HG02973 (cell line): ENCODE measurements around the gene MRTFA.

Experiments
- ATAC-seq: cut with Tn5 transposase; IDR thresholded peaks from one replicate; pipeline ENCODE4 v1.9.1; 2021; ENCODE audit warnings: moderate library complexity; ENCODE audit not compliant: unreplicated experiment

Gene MRTFA

DNA sequence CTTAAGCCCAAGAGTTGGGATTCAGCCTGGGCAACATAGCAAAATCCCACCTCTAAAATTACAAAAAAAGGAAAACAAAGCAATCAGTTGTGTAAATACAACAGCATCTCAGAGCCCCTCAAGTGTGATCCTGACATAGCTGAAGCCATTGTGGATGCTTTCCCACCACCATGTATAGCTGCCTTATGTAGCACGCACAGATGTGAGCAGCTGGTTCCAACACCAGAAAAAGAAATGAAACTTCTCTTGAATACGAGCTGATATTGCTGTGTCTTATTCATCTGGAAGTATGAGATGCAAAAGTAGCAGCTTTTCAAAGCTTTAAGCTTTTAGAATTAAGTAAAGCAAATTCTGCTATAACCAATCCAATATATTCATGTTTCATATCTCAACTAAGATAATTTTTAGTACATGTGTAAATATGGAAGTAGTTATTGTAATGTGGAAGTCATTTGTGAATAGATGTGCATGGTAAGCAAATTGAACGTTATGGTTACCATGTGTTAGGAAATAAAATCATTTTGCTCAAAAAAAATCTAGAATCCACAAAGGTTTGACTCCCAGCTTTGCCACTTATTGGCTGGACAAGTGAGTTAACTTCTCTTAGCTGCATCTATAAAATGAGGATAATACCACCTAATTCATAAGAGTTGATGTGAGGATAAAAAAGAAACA lies 203.0 kb downstream of the MRTFA start:
- no peak for ATAC-seq

- ATAC-seq: no peak
Measured at GRCh38 chr22:40432625-40433024, 203.9 kb downstream of the MRTFA start.

DNA sequence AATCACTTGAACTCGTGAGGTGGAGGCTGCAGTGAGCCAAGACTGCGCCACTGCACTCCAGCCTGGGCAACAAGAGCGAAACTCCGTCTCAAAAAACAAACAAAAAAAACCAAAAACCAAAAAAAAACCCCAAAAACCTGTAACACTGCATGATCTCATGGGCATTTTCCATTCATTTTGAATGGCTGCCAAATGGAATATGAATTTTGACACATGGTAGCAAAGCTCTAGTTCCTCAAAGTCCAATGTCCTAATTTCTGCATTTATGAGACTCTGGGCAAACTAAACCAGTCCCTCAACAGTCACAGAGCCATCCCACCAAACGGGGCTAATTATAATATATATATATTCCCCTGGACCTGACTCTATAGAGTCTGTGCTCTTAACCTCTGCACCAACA lies 204.4 kb downstream of the MRTFA start:
- no peak for ATAC-seq

DNA sequence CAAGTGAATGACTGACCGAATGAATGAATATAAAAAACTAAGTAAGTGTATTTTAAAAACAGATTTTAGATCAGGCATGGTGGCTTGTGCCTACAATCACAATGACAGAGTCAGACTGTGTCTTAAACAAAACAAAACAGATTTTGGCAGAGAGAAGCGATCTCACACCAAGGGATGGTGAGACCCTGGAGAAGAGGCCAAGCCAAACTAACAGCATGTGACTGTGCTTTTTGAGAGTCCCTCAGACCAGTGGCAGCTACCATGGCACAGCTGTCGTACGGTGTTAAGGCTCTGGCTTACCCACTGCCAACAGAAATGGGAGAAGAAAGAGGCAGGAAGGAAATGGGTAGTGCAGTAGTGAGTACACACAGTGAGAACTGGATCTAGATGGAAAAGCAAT lies 205.5 kb downstream of the MRTFA start:
- ATAC-seq: no peak

DNA sequence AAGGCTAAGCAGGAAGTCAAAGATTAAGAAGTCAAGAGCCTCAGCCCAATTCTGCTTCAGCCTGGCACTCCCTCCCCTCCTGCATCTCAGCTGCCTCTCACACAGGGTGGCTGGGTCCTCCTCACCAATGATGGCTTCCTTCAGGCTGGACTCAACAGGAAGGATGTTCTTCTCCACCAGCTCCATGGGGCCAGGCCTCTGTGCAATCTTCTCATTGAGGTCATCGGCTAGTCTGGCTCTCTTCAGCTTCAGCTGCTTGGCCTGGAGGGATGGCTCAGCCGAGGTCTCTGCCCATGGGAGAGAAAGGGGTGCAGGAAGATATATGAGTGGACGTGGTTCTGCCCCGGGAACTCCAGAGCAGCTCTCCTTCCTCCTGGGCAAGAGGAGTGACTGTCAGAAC lies 207.0 kb downstream of the MRTFA start:
- no peak for ATAC-seq

DNA sequence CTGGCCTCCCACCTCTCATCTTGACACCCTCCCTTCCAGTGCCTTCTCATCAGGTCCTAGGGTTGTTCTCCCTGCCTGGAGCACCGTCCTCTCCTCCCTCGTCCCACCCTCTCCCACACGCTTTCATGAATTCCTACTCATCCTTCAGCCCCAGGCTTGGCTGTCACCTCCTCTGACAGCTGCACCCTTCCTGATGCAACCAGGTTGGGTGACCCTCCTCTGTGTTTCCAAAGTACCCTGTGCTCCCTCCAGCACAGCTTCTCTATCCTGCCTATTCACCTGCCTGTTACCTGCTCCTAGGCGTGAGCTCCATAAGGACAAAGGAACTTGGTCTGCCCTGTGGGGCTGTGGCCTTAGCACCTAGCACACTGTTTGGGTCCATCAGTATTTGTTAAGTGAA lies 207.7 kb downstream of the MRTFA start:
- ATAC-seq: no peak

- ATAC-seq: no peak
Measured at GRCh38 chr22:40426594-40427333, 209.8 kb downstream of the MRTFA start.

DNA sequence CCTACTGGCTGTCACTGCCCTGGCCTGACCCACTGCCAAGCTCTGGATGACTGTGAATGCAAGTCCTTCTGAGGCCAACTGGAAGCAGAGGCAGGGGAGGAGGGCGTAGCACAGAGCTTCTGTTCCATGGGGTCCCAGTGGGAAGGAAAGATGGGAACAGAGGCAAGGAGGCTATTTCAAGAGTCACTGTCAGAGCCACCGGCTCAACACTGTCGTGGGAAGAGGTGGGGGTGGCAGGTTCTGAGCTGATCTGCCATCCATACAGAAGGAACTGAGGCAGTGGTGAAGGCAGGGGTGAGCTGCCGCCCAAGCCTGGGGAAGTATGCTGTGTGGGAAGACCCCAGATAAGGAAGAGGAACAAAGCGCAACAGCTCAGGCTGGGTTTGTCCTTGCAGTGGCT lies 211.4 kb downstream of the MRTFA start:
- ATAC-seq: no peak

- ATAC-seq: no peak
Measured at GRCh38 chr22:40423882-40424640, 212.5 kb downstream of the MRTFA start.

- ATAC-seq: no peak
Measured at GRCh38 chr22:40423310-40423688, 213.2 kb downstream of the MRTFA start.

GRCh38 chr22:40422558-40423309 lies 213.8 kb downstream of the MRTFA start:
- no peak for ATAC-seq

GRCh38 chr22:40421941-40422340 lies 214.6 kb downstream of the MRTFA start:
- no peak for ATAC-seq

DNA sequence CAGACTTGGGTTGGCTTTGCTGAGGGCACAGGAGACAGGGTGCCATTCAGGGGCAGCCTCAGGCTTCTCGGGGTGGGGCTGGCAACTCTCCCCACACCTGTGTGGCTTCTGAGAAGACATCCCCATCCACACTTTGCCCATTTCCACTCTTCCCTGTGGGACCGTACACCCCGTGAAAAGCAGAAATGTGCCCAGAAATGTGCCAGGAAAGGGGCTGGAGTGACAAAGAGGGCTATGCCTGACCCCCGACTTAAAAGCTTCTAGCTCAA lies 215.5 kb downstream of the MRTFA start:
- no peak for ATAC-seq

GRCh38 chr22:40420341-40421081 lies 216.0 kb downstream of the MRTFA start:
- ATAC-seq: no peak

DNA sequence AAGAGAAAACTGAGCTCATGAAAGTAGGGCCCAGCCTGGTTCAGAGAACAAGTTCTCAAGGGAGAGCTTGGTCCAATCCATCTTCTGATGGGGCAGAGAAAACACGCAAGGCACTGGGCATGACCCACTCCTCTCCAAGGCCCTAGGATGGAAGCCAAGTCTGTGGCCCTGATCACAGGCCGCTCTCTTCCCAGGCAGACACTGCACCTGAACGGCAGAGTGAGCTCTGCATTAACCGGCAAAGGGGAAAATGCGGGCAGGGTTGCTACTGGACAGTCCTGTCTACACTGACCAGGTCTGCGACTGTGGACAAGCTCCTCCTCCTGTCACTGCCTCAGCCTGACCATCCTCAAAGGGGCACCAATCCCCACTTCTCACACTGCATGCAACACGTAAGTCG lies 216.8 kb downstream of the MRTFA start:
- ATAC-seq: no peak

GRCh38 chr22:40418366-40419201 lies 217.9 kb downstream of the MRTFA start:
- ATAC-seq: no peak

- ATAC-seq: no peak
Measured at GRCh38 chr22:40417881-40418280, 218.6 kb downstream of the MRTFA start.

DNA sequence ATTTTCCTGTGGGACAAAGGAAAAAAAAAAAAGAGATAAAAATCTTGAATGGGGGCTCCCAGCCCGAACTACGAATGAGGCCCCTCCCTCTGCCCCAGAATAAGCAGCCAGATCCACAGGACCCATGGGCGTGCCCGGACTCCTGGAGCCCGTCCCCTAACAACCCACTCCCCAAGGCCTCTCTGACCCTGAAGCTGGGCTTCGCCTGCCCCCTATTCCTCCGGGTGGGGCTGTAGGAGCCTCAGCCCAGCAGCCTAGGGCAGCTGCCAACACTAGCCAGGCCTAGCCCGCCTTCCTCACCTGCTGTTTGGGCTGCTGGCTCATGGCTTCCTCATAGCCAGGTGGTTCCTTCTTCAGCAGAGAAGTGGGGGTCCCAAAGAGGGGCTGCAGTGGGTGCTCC lies 219.5 kb downstream of the MRTFA start:
- ATAC-seq: no peak

DNA sequence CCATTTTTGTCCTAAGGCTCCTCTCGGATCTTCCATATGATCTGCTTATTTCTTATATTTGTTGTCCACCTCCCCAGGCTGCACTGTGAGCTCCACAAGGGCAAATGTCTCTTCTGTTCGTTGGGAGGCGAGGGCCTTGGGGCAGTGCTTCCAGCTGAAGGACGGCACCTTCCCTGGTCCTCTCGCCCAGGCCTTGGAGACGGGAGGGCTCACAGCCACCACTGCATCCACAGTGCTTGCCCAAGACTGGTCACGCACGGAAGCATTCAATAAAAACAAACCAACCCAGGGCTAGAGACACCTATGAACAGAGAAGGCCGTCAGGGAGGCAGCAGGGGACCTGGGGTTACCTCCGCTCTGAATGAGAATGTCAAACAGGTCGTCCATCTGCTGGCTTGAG lies 219.9 kb downstream of the MRTFA start:
- ATAC-seq: no peak

- ATAC-seq: no peak
Measured at GRCh38 chr22:40416267-40416570, 220.3 kb downstream of the MRTFA start.
